Activated T-helper 1 cell treated with anti-CD3 and anti-CD28 coated beads, Interleukin-2, amount 50 U/mL, for 16 hours (primary cell): Measurements from ENCODE around the gene RELA.
"Not testable (repeated sequence)": the region's sequence is repeated elsewhere in the genome, so short reads cannot be mapped to it uniquely, and the experiment has no call there.

ENCODE experiments used
- DNase-seq, 2 donors: peaks; one replicate each; pipeline ENCODE4 v3.0.0-alpha.2; 2020; ENCODE audit warnings: low read depth in 1 of 2, low spot score in 1 of 2

The RELA gene

DNA sequence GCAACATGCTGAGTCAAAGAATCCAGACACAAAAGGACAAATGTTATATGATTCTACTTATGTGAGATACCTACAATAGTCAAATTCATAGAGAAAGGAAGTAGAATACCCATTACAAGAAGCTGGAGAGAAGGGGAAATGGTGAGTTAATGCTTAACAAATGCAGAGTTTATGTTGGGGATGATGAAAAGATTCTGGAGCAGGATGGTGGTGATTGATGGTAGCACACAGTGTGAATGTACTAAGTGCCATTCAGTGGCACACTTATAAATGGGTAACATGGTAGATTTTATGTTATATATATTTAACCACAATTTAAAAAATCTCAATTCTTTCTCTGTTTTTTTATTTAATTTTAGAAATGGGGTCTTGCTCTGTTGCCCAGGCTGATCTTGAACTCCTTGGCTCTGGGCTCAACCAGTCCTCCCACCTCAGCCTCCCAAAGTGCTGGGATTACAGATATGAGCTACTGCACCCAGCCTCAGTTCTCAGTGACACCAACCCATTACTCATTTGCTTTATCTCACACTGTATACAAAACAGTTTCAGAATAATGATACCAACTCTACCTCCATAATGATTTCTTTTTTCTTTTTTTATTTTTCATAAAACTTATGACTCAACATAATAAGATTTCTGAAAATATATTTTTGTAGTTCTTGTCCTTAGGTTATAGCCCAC, 9.6 kb upstream of the RELA start:
- DNase-seq = no peak

DNA sequence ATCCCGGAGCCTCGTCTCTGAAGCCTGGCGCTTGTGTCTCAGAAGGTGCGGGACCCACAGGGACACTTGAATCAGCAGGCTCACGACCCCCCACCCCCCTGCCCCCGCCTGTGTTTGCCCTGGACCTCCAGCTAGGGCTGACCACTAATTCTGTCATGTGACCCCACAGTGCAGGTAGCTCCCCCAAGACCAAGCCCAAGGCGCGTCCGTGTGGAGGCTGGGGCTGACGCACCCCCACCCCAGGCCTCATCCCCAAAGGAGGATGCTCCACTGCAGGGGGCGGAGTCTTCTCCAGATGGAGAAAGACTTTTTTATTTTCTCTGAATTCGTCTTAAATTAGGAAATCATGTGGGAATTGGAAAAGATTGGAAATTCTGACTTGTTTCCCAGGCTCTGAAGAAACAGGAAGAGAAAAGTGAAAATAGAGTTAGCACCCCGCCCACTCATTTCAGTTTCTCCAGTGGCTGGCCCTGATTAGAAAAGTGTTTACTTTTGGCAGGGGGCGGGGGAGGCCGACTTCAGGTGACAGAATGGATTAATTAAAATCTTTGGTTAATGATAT, 1.0 kb upstream of the RELA start:
- no peak for DNase-seq

DNA sequence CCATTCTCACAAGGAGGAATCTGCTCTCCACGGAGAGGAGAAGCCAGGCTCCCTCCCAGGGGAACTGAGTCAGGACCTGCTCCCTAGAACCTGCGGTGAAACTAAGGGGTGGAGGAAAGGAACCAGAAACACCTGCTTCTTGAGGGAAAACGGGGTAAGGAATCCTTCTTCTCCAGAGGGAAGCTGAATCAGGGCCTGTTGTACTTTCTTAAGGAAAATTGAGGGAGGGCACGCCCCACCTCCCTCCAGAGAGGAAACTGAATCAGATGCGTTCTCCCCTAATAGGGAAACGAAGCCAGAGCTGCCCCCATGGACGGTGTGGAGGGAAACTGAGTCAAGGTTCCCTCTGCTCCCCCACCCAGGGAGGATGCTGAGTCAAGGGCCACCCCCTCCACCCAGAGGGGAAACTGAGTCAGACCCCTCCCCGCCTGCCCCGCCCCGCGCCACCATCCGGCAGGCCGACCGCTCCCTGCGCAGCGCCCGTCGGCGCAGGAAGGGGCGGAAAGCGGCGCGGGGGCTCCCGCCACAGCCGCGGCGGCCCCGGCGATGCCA, 393 bp downstream of the RELA start:
- DNase-seq = no peak

DNA sequence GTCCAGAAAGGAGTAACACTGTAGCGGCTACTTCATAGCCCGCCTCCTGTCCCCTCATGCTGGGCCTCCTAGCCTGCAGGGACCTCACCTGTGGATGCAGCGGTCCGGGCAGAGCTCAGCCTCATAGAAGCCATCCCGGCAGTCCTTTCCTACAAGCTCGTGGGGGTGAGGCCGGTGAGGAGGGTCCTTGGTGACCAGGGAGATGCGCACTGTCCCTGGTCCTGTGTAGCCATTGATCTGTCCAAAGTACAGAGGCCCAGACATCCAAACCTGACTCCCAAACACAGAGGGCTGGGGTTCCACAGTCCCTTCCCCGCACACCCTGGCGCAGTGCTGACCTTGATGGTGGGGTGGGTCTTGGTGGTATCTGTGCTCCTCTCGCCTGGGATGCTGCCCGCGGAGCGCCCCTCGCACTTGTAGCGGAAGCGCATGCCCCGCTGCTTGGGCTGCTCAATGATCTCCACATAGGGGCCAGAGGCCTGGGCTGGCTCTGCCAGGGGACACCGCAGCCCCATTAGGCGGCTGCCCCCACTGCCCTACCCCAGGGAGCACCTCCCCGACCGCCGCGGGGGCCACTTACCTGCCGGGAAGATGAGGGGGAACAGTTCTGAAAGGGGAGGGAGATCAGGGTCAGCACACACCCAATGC, 993 bp downstream of the RELA start:
- DNase-seq = no peak

DNA sequence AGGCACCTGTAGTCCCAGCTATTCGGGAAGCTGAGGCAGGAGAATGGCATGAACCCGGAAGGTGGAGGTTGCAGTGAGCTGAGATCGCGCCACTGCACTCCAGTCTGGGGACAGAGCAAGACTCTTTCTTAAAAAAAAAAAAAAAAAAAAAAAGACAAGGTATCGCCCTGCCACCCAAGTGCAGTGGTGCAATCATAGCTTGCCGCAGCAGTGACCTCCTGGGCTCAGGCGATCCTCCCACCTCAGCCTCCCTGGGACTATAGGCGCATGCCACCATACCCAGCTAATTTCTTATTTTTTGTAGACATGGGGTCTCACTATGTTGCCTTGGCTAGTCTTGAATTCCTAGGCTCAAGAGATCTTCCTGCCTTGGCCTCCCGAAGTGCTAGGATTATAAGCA, 1.8 kb downstream of the RELA start:
- not testable (repeated sequence) for DNase-seq

DNA sequence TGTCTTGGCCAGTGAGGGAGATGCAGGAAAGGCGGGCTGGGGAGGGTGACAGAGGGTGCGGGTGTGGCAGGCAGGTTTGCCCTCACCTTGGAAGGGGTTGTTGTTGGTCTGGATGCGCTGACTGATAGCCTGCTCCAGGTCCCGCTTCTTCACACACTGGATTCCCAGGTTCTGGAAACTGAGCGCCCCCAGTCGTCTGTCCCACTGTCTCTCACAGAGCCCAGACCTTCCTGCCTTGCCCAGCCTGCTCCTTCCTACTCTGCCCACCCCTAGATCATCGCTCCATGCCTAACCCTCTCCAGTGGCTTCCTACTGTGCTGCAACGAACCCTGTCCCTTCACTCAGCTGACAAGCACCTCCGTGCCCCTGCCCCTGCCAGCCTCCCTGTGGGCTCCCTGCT, 2.7 kb downstream of the RELA start:
- no peak for DNase-seq

DNA sequence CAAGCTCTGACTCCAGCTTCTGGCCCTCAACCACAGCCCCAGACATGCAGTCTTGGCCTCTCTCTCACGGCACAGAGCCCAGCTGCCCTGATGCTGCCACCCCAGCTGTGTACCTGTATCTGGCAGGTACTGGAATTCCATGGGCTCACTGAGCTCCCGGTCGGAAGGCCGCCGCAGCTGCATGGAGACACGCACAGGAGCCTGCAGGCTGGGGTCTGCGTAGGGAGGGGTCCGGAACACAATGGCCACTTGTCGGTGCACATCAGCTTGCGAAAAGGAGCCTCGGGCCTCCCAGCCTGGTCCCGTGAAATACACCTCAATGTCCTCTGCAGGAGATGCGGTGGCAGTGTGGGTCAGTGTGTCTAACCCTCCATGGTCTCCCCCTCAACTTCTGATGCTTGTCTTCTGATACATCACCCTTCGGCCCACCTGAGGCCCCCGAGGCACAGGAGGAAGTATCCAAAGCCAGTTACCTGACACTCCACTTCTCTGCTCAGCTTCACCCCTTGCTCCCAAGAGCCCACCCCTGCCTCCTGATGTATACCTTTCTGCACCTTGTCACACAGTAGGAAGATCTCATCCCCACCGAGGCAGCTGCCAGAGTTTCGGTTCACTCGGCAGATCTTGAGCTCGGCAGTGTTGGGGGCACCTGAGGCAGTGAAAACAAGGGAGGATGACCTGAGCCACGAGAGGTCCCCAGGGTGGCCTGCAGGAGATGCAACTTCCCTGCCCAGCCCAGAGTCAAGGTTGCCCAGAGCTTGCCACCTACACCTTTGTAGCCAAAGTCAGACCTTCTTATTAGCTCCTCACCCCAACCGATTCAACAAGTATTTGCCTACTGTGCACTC, 4.3 kb downstream of the RELA start:
- DNase-seq = no peak

DNA sequence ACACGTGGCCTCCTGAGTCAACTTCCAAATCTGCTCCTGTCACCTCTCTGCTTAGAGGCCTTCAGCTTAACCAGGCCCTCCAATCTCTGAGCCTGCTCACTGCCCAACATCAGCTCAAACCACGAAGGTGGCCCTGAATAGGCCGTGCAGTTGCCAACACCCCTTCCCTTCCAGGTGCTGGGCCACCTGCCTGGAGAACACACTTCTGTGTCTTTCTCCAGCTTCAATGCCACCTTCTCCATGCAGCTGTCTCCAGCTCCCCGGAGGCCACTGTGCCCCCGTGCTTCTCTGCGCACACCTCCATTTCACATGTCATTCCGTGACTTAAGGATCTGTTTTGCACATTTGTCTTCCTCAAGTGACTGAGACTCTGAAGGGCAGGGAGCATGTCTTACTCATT, 5.3 kb downstream of the RELA start:
- no peak for DNase-seq

DNA sequence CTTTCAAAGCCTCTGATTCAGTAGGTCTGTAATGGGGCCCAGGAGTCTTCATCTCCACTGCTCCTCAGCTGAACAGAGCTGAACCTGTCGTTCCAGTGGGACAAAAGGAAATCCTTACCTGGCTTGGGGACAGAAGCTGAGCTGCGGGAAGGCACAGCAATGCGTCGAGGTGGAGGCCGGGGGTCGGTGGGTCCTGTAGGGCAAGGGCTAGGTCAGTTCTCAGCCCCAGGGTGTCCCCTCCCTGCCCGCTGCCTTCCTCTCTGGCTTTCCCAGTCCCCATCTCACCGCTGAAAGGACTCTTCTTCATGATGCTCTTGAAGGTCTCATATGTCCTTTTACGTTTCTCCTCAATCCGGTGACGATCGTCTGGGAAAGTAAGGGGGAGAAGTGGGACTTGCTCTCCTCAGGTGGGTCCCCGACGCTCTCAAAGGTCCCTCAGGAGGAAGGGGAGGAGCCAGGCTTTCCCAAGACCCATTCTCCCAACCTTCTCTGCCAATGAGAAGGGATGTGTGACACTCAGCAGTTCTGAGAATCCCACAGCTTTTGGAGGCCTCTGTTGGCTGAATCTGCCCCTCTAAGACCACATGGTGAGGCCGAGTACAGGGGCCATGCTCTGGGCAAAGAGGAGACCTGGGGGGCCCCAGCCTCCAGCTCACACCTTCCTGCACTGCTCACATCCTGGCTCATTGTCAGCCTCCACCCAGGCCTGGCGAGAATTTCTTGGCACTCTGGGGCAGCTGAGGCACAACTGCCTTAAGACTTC, 7.0 kb downstream of the RELA start:
- DNase-seq = no peak

DNA sequence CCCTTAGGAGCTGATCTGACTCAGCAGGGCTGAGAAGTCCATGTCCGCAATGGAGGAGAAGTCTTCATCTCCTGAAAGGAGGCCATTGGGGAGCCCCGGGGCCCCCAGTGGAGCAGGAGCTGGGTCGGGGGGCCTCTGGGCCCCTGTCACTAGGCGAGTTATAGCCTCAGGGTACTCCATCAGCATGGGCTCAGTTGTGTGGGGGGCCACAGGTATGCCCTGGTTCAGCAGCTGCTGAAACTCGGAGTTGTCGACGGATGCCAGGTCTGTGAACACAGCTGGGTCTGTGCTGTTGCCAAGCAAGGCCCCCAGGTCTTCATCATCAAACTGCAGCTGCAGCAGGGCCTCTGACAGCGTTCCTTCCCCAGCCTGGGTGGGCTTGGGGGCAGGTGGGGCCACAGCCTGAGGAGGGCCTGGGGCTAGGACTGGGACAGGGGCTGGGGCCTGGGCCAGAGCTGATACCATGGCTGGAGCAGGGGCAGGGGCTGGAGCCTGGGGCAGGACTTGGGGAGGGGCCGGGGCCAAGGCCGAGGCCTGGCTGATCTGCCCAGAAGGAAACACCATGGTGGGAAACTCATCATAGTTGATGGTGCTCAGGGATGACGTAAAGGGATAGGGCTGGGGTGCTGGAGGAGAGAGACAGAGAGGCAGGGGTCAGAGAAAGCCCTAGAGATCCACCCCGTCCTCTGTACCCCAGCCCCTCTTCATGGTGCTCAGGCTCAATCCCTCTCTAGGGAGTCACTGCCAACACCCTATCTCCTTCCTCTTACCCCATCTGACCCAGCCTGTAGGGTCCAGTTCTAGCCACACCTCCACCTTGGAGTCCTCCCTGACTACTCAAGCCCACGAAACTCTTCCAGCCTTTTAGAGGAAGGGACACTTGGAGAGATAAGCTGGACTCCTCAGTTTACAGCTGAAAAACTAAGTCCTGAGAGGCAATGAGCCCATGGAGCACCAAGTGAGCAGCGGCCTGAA, 8.1 kb downstream of the RELA start:
- DNase-seq = no peak

DNA sequence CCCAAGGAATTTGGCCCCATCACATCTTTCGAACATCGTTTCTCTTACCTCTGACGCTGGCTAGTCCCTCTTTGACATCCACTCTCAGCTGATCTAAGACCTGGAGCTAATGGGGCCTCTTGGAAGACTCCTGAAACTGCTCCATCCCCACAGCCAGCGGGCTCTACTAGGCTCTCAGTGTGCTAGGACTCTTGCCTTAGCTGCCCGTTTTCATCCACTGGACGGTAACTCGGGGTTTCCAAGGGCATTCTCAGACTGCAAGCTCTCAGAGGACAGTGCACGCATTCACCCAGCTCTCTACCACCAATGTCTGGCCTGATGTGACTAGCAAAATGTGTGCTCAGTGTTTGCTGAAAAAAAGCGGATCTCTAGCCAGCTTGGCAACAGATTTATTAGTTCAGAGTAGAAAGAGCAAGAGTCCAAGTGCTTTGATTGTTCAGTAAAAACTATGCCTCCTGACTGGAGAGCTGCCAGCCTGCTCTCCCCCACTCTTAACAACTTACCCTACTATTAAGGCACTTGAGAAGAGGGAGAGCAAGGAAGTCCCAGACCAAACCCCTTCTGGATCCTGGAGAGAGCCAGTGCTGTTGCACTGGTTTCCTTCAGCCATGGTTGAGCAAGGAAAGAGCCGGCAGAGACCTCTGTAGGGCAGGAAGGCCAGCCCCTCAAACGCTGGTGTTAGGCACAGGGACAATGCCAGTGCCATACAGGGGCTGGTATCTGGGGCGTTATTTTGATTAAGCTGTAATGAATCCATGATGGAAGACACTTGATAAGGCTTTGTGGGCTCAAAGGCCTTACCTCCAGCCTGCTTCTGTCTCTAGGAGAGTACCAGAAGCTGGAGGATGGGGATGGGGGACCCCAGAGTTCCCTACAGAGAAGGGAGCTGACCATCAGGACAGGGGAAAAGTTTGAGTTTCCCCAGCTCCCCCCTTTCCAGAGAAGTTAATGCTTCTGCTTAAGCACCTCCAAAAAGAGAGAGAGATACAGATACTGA, 9.2 kb downstream of the RELA start:
- no peak for DNase-seq

DNA sequence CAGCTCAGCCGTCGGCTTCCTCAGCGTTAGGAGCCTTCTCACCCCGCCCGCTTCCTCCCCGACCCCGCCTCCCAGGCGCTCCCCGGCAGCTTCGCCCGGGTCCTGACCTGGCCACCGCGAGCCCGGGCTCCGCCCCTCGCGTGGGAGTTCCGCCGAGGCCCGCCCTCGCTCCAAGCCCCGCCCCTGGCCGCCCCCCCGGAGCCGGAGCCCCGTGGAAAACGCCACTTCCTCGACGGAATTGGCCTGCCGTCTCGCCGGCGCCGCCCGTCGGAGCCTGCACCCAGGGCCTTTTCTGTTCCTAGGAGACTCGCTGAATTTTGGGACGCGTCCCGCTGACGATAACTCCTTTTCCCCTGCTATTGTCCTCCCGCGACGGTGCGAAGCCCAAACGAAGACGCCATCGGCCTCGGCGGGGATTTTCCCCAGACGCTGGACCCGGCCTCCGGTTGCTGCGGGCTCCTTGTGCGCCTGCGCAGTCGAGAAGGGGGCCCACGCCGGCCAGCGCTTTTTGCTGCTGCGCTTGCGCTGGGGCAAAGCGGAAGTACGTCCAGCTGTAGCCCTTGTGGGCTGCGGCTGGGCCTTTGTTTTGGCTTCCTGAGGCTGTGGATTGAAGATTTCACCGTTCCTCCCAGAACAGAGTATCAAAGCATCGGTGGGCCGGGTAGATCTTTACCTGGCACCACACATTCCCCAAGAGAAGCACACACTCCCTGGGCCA, 10.0 kb downstream of the RELA start:
- peak; percentile 94 to 95 for DNase-seq

DNA sequence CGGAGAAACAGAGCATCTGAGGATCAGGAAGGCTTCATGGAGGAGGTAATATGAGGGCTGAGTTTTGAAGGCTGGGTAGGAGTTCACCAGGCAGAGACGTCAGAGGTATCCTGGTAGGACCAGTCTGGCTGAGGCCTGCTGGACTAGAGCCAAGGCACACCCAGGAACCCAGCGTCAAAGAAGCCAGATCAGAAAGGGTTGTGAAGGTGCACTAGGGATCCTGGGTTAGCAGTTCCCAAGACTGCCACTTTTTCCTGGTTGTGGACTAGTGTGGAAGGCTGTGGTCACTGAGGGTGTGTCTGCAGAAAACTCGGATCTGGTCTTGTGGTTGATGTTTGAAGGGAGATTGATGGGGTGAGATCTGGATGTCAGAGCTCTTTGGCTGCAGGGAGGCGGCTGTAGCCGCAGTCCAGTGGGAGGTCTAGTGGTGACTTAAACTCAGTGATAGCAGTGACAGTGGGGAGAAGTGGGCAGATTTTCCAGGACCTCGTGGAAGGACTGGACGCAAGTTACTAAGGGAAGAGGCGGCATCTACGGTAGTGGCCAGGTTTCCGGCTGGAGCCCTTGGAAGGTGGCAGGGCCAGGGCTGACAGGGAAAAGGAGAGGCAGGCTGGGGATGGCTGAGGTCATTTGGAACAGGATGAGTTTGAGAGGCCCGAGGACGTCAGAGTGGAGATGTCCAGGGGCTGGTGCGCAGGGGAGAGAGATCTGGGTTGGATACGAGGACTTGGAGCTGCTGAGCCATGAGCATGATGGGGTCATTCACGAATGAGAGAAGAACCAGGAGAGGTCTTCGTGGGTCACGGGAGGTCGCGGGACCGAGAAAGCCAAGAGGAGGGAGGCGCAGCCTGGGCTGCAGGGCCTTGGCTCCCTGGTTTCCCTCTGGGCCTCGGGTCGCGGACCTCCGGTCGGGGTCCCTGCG, 10.9 kb downstream of the RELA start:
- no peak for DNase-seq

DNA sequence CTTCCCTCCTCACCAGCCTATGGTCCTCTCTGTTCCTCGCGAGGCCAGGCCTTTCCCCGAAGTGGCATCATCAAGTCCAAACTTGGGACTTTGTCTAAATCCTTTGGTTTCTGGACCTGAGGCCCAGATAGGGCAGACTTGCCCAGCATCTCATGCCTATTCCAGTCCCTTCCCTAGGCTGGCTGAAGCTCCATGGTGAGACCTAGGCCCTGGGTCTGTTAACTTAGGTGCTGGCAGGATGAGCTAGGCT, 11.5 kb downstream of the RELA start:
- DNase-seq = no peak

DNA sequence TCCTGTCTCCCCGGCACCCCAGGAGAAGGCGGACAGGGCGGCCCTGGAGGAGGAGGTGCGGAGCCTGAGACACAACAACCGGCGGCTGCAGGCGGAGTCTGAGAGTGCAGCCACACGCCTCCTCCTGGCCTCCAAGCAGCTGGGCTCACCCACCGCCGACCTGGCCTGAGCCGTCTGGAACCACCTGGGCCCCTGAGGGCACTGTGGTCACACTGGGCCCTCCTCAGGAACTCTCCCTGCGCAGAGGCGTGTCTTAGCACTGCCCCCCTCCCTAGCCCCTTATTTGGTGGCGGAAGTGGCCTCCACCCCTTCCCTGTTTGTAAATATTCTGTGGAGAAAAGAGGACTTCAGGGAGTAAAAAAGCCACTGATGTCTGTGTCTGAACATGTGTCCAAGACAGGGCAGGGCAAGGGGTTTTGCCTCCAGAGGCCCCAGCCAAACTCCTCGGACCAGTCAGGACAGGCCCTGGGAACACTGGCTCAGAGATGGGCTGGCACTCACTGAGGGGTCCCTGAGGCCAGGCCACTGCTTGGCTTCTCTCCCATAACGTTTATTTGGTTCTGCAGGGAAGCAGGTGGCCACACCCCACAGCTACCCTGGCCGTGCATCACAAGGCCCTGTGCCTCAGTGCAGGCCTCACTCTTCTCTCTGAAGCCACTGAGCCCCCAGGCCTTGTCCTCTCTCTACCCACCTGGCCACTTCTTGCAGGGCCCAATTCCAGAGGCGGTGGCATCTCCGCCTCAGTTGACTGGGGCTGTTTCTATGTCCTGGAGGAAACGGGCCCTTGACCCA, 12.0 kb downstream of the RELA start:
- no peak for DNase-seq
